ENCODE measurements around the gene NACC2.

The NACC2 gene

GRCh38 chr9:136091582-136092352, 3.3 kb downstream of the NACC2 start:
- no peak for DNase-seq

GRCh38 chr9:136090768-136091581, 4.1 kb downstream of the NACC2 start:
- no peak for DNase-seq

- DNase-seq = no peak
Observed at GRCh38 chr9:136090056-136090735, 4.9 kb downstream of the NACC2 start.

- DNase-seq = peak in 2 of 6 experiments; percentile 45 to 53
Observed at GRCh38 chr9:136089697-136090045, 5.4 kb downstream of the NACC2 start.

GRCh38 chr9:136088939-136089696, 6.0 kb downstream of the NACC2 start:
- DNase-seq = no peak

- no peak for DNase-seq
Observed at GRCh38 chr9:136088481-136088938, 6.6 kb downstream of the NACC2 start.

- no peak for DNase-seq
Observed at GRCh38 chr9:136087741-136088480, 7.2 kb downstream of the NACC2 start.

GRCh38 chr9:136086951-136087740, 7.9 kb downstream of the NACC2 start:
- no peak for DNase-seq

- no peak for DNase-seq
Observed at GRCh38 chr9:136086213-136086881, 8.7 kb downstream of the NACC2 start.

GRCh38 chr9:136085815-136086212, 9.3 kb downstream of the NACC2 start:
- DNase-seq = no peak

GRCh38 chr9:136084063-136084944, 10.8 kb downstream of the NACC2 start:
- no peak for DNase-seq

GRCh38 chr9:136083558-136084062, 11.5 kb downstream of the NACC2 start:
- DNase-seq = no peak

- DNase-seq = no peak
Observed at GRCh38 chr9:136082496-136083361, 12.4 kb downstream of the NACC2 start.

- DNase-seq = no peak
Observed at GRCh38 chr9:136081826-136082495, 13.1 kb downstream of the NACC2 start.

- DNase-seq = no peak
Observed at GRCh38 chr9:136081113-136081825, 13.8 kb downstream of the NACC2 start.

- DNase-seq = no peak
Observed at GRCh38 chr9:136080716-136081112, 14.4 kb downstream of the NACC2 start.

GRCh38 chr9:136079916-136080246, 15.2 kb downstream of the NACC2 start:
- no peak for DNase-seq

Measured in stimulated activated naive CD4-positive, alpha-beta T cell (primary cell).